HG02642 (cell line): ENCODE results near the gene MYOZ2.

Experiments used
- ATAC-seq: cut with Tn5 transposase; IDR thresholded peaks from one replicate; pipeline ENCODE4 v1.9.1; 2021; ENCODE audit warnings: mild to moderate bottlenecking; ENCODE audit not compliant: unreplicated experiment, poor library complexity

Gene MYOZ2

DNA sequence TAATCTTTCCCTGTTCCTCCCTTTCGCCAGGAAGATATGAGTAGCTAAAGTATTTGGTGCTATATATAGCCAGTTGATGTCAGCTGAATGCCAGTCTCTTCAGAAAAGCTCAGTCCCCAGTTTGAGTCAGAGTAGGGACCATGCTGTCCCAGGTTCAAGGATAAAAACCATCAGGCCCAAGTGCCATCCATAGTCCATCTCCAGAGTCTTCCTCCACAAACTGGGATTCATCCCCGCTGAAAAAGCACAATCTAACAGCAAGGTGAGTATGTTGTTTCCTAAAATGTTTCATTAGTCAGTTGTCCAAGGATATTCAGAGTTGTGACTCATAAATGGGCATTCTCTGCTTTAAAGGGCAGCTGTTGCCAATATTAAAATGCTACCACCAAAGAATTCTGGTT lies at the start of gene MYOZ2:
MYOZ2 (plus strand) TSS at position 112 of the 401 bp plus-strand sequence. CDS start 694 bp downstream, outside the sequence.
- no peak for ATAC-seq

GRCh38 chr4:119087121-119087520 lies 48.5 kb upstream of the MYOZ2 start:
- ATAC-seq: no peak

DNA sequence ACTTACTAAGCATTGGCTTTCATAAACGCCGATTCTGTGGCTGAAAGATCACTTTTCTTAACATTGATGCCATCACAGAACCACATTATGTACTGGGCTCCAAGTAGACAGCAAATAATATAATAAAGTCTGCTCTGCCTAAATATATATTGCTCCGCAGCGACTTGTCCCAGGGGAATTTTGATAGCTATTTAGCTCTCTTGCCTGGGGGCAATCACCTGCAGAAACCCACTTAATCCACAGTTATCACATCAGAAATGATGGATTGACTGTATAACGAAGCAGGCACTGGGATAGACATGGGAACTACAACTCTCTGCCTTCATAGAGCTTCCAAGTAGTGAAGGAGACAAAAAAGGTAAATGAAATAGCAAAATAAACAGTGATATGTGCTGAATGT lies 48.0 kb upstream of the MYOZ2 start:
- no peak for ATAC-seq

DNA sequence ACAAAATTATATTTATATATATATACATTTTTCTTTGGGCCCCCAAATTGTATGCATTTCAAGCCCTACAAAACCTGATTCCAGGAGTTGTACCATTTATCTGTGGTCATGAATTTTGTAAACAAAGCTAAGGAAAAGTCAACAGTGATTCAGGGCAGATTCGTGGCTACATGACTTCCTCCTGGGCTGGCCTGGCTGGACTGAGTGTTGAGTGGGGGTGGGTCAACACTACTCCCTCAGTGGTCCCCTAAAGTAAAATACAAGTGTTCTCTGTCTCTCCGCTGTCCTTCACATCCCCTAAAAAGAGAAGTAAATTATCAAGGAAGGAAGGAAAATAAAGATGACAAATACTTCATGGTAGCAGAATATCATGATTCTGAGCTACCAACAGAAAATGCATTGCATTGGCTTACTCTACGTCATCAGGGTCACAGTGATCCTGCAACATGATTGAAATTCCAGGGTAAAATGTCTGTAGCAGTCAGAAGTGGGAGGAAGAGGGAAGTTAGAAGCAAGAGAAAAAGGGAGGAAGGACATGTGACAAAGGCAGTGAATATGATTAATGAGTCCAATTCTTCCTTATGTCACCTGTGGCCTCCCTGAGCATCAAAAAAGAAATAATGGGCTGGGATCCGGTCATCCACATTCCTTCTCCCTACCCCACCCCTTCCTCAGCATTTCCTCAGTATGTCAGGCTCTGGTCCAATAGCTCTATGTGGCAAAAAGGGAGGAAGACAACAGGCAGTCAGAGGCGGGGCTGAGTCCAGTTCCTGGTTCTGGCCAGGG lies 42.4 kb upstream of the MYOZ2 start:
- ATAC-seq: no peak

GRCh38 chr4:119097282-119097900 lies 38.2 kb upstream of the MYOZ2 start:
- ATAC-seq: no peak

DNA sequence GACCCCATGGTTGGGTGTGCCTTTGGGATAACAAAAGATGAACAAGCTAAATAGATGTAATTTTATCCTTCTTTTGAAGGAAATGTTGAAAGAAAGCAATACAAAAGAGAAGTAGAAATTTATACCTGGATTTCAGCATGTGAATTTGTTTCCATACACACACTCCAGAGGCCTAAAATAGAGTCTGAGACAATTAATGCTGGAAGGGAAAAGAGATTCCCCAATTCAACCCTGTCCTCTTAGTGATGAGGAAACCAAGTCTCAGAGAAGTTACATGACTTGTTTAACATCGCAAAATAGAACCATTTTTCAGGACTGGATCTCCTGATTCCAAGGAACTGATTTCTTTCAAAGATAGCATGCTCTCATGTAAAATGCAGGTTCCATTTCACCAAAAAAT lies 37.3 kb upstream of the MYOZ2 start:
- no peak for ATAC-seq

DNA sequence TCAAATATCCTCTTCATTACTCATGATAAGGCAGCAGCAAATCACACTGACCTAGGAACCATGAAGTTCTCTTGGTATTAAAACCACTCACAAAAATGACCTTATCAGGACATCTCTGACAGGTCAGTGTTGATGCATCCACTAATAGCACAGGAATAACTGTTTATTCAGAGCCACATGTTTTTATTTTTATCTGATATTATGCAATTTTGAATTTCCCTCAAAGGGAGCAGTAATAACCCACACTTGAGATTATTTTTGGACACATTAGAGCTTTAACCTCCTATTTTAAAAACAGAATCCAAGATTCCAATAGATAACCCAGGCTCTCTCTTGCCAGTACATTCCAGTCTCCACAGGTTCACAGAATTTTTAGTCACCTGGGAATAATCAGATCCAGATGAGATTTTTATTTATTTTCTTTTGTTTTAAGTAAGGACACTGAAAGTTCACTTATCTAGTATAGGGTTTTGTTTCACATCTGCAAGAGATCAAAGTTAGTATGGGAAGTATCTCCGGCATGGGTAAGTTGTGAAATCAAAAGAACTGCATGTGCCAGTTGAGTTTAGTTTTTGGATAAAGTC lies 36.3 kb upstream of the MYOZ2 start:
- ATAC-seq: no peak

- no peak for ATAC-seq
Measured at GRCh38 chr4:119100655-119101054, 35.0 kb upstream of the MYOZ2 start.

DNA sequence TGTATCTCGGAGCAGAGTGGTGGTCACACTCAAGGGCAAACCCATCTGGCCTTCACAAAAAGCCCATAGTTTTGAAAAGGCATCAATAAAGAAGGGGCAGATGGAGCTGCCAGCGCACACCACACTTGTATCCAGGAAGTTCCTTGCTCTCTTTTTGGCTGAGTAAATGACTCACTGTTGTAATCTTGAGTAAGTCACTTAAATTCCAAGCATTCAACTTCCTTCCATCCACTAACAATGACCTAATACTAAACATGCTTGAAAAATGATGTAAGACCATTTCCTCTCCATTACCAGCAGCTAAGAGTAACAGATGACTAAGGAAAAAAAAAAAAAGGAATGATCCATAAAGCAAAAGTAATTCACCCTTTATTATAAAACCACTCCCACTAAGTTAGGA lies 32.4 kb upstream of the MYOZ2 start:
- no peak for ATAC-seq

DNA sequence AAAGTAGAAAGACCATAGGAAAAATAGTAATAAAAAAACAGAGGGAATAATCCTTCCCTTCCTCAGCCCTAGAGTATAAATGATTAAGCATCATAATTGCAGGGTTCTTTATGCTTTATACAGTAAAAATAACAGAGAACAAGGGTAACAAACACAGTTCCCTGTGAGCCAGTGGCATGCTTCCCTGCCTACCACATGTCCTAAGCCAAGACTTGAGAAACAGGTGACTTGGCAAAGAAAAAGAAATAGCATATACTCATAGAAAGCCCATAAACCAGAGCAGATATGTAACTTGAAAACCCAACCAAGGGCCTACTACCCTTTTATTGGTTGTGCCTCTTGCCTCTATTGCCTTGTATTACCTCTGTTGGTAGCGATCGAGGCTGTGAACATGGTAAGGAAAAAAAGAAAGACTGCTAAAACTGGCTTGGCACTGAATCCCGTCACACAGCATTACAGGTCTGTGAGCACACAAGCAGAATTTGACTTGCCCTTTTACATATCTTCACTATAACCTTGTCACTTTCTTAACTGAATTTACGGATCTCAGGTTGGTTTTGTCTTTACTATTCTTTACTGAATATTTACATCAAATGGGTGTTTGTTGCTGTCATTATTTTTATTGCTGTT lies 30.9 kb upstream of the MYOZ2 start:
- no peak for ATAC-seq

GRCh38 chr4:119105605-119106004 lies 30.0 kb upstream of the MYOZ2 start:
- no peak for ATAC-seq

GRCh38 chr4:119106036-119107000 lies 29.3 kb upstream of the MYOZ2 start:
- ATAC-seq: no peak

DNA sequence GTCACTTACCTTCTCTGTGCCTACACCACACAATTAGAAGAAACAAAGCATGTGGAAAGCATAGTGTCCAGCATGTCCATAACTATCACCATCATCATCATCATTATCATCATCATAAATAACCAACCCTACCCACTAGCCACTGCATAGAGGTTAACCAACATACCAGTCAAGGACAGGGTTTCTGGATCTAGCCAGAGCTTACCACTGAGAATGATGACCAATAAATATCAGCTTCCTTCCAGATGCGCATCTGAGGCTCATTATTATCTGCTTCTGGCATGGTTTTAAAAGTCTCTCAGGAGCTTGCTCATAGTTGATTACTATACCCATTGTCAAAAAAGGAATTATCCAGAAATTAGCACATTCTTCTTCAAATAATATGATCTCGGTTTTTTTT lies 25.5 kb upstream of the MYOZ2 start:
- ATAC-seq: no peak

GRCh38 chr4:119111296-119111695 lies 24.3 kb upstream of the MYOZ2 start:
- ATAC-seq: no peak

GRCh38 chr4:119113033-119113655 lies 22.5 kb upstream of the MYOZ2 start:
- no peak for ATAC-seq

GRCh38 chr4:119116021-119116420 lies 19.6 kb upstream of the MYOZ2 start:
- no peak for ATAC-seq

- no peak for ATAC-seq
Measured at GRCh38 chr4:119116925-119117900, 18.4 kb upstream of the MYOZ2 start.

GRCh38 chr4:119118397-119118796 lies 17.2 kb upstream of the MYOZ2 start:
- ATAC-seq: no peak
